DND-41 (cell line): ENCODE results near the gene MIAT.

ENCODE experiments used
- ATAC-seq: fragments of 200-7000 bp; cut with Tn5 transposase; 3 replicates; pipeline ENCODE4 v1.9.1; 2021; ENCODE audit warnings: low read depth; ENCODE audit not compliant: insufficient read depth
- DNase-seq: peaks from one replicate; pipeline ENCODE4 v3.0.0-alpha.2; 2020
- H2AFZ ChIP-seq: 2 replicates; pipeline ENCODE4 v1.6.0; 2012; ENCODE audit warnings: low read depth, low read length
- H3K27ac ChIP-seq: 2 replicates; pipeline ENCODE4 v1.5.1; 2012; ENCODE audit warnings: low read length, inconsistent platforms
- H3K27me3 ChIP-seq: fragments of 200-600 bp; sonication (generic); 2 replicates; pipeline ENCODE4 v1.6.0; 2012; ENCODE audit warnings: low read length, mild to moderate bottlenecking, inconsistent platforms; ENCODE audit not compliant: insufficient read depth, poor library complexity
- H3K36me3 ChIP-seq: 2 replicates; pipeline ENCODE4 v1.5.1; 2012; ENCODE audit warnings: low read length, inconsistent platforms; ENCODE audit not compliant: insufficient read depth
- H3K4me1 ChIP-seq: 2 replicates; pipeline ENCODE4 v1.5.1; 2012; ENCODE audit warnings: mild to moderate bottlenecking, low read length; ENCODE audit not compliant: insufficient read depth
- H3K4me2 ChIP-seq: 2 replicates; pipeline ENCODE4 v1.6.0; 2012; ENCODE audit warnings: mild to moderate bottlenecking, moderate library complexity, low read length, inconsistent platforms; ENCODE audit not compliant: insufficient read depth
- H3K4me3 ChIP-seq, 2 experiments: fragments of 200-600 bp in 1 of 2; shearing (Covaris generic) in 1 of 2; 2 replicates each; pipeline ENCODE4 v1.5.1; 2012 to 2016; ENCODE audit warnings: inconsistent platforms in 2 of 2, low read length in 2 of 2, mild to moderate bottlenecking in 2 of 2, low read depth in 1 of 2, moderate library complexity in 1 of 2
- H3K79me2 ChIP-seq: 2 replicates; pipeline ENCODE4 v1.6.0; 2012; ENCODE audit warnings: low read length, inconsistent platforms; ENCODE audit not compliant: insufficient read depth
- H3K9ac ChIP-seq: 2 replicates; pipeline ENCODE4 v1.6.0; 2012; ENCODE audit warnings: low read depth, mild to moderate bottlenecking, inconsistent platforms, low read length, moderate library complexity
- H3K9me3 ChIP-seq: 2 replicates; pipeline ENCODE4 v1.5.1; 2012; ENCODE audit warnings: low read length, moderate library complexity, mild to moderate bottlenecking, inconsistent platforms; ENCODE audit not compliant: insufficient read depth, severe bottlenecking
- H4K20me1 ChIP-seq: 2 replicates; pipeline ENCODE4 v1.6.0; 2012; ENCODE audit warnings: low read length; ENCODE audit not compliant: insufficient read depth
- CTCF ChIP-seq: IDR thresholded peaks from 2 replicates; pipeline ENCODE4 v1.5.1; 2012; ENCODE audit warnings: borderline replicate concordance, low read length, moderate library complexity, mild to moderate bottlenecking; ENCODE audit not compliant: poor library complexity, severe bottlenecking; ENCODE audit errors: extremely low read depth
- EZH2 ChIP-seq: IDR thresholded peaks from 3 replicates; pipeline ENCODE4 v1.6.1; 2012; ENCODE audit warnings: borderline replicate concordance, low read depth, mild to moderate bottlenecking, moderate library complexity, low read length, inconsistent platforms; ENCODE audit not compliant: severe bottlenecking

Gene MIAT

DNA sequence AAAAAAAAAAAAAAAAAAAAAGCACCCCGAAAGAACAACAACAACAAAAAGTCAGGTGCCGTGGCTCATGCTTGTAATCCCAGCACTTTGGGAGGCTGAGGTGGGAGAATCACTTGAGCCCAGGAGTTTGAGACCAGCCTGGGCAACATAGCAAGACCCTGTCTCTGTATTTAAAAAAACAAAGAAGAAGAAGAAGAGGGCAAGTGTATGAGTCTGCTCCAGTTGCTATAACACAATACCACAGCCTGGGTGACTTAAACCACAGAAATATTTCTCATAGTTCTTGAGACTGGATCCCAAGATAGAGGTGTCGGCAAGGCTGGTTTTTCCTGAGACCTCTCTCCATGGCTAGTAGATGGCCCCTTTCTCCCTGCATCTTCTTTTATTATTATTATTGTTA is 23.2 kb upstream of the MIAT start:
- no peak for ATAC-seq
- no peak for TF ChIP-seq EZH2
- no peak for TF ChIP-seq CTCF

GRCh38 chr22:26635117-26635516 is 22.3 kb upstream of the MIAT start:
- DNase-seq (no peak), ATAC-seq (no peak)
- H3K36me3 ChIP-seq = no peaks in the 10 kb centered on the region
- TF ChIP-seq EZH2 = no peak
- no peak for TF ChIP-seq CTCF
- no peaks in the 10 kb centered on the region for H3K9me3 ChIP-seq
- no peak overlapping the region for H3K9ac ChIP-seq
- H4K20me1 ChIP-seq = no peaks in the 10 kb centered on the region
- no peak overlapping the region for H3K4me3 ChIP-seq
- no peak overlapping the region for H2AFZ ChIP-seq
- H3K27me3 ChIP-seq = no peaks in the 10 kb centered on the region
- H3K4me2 ChIP-seq = no peak overlapping the region
- no peaks in the 10 kb centered on the region for H3K79me2 ChIP-seq
- H3K27ac ChIP-seq = no peak overlapping the region
- no peaks in the 10 kb centered on the region for H3K4me1 ChIP-seq

More for the DNA sequence above, 23.2 kb upstream of the MIAT start:
- no peak overlapping the region for H3K27ac ChIP-seq
- no peak overlapping the region for H3K4me2 ChIP-seq
- H3K4me3 ChIP-seq = no peak overlapping the region
- H3K79me2 ChIP-seq = no peaks in the 10 kb centered on the region
- H3K9ac ChIP-seq = no peak overlapping the region
- no peaks in the 10 kb centered on the region for H3K27me3 ChIP-seq
- H3K9me3 ChIP-seq = no peaks in the 10 kb centered on the region
- DNase-seq = no peak
- H4K20me1 ChIP-seq = no peaks in the 10 kb centered on the region
- no peak overlapping the region for H2AFZ ChIP-seq
- H3K4me1 ChIP-seq = no peaks in the 10 kb centered on the region
- H3K36me3 ChIP-seq = no peaks in the 10 kb centered on the region

DNA sequence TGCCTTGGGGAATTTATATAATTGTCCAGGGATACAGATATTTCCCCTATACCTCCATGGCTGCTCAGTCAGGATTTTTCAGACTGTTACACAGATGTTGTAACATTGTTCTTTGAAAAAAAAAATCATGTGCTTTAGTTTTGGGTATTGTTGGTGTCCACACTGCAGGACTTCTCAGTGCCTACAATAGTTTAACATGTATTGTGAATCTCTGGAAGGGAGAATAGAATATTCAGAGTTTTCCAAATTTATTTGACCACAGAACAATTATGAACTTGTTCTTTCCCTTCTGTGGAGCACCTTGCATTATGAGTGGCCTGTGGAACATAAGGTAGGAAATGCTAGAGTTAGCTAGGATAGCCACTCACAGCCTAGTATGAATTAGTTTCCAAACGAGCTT is 21.1 kb upstream of the MIAT start:
- Histone ChIP-seq H3K79me2 (no peaks in the 10 kb centered on the region), H3K4me1 (peaks cover 4% of the 10 kb centered on the region), H2AFZ (no peak overlapping the region), H3K27ac (no peak overlapping the region), H3K9me3 (no peaks in the 10 kb centered on the region), H3K27me3 (no peaks in the 10 kb centered on the region), H3K4me3 (no peak overlapping the region), H3K36me3 (no peaks in the 10 kb centered on the region), H3K4me2 (no peak overlapping the region), H4K20me1 (no peaks in the 10 kb centered on the region), H3K9ac (no peak overlapping the region)
- DNase-seq (no peak), ATAC-seq (no peak)
- TF ChIP-seq CTCF = no peak
- no peak for TF ChIP-seq EZH2
